ENCODE results near the gene HDDC3.

Gene HDDC3

GRCh38 chr15:90889736-90890456 lies 42.5 kb downstream of the HDDC3 start:
- DNase-seq, result no peak

- no peak for DNase-seq
Measured at GRCh38 chr15:90889313-90889730, 43.0 kb downstream of the HDDC3 start.

GRCh38 chr15:90887037-90887481 lies 45.3 kb downstream of the HDDC3 start:
- no peak for DNase-seq

- no peak for DNase-seq
Measured at GRCh38 chr15:90886291-90886614, 46.1 kb downstream of the HDDC3 start.

- DNase-seq, result peak; percentile 45 to 76 (median 66)
Measured at GRCh38 chr15:90885432-90886290, 46.7 kb downstream of the HDDC3 start.

GRCh38 chr15:90884719-90885431 lies 47.5 kb downstream of the HDDC3 start:
- no peak for DNase-seq

GRCh38 chr15:90883976-90884718 lies 48.2 kb downstream of the HDDC3 start, which contains the start of gene FES:
TSS of gene FES (plus strand) at chr15:90884504. CDS start at chr15:90885046, 542 bp downstream.
- DNase-seq, result no peak

- DNase-seq, result no peak
Measured at GRCh38 chr15:90883526-90883975, 48.8 kb downstream of the HDDC3 start.

- DNase-seq, result no peak
Measured at GRCh38 chr15:90882781-90883525, 49.4 kb downstream of the HDDC3 start.

- no peak for DNase-seq
Measured at GRCh38 chr15:90881978-90882721, 50.2 kb downstream of the HDDC3 start.

- DNase-seq, result no peak
Measured at GRCh38 chr15:90881181-90881977, 51.0 kb downstream of the HDDC3 start.

- DNase-seq, result no peak
Measured at GRCh38 chr15:90880381-90881145, 51.8 kb downstream of the HDDC3 start.

Measured in activated naive CD4-positive, alpha-beta T cell (primary cell).